Adrenal gland (tissue), 5 donors: ENCODE results near the gene CCL7.

Source experiments
- POLR2A ChIP-seq, 2 donors: fragments of 450-650 bp; IDR thresholded peaks; one replicate each; pipeline ENCODE4 v1.6.1; 2017; ENCODE audit warnings: antibody characterized with exemption in 2 of 2, mild to moderate bottlenecking in 2 of 2, moderate library complexity in 1 of 2
- TF ChIP-seq, protein P1 (sequence below), 6 experiments: fragments of 450-650 bp in 4 of 6; fragments of 200-600 bp in 2 of 6; sonication (generic) in 1 of 6; IDR thresholded peaks; 1 replicate in 5 of 6; 2 replicates in 1 of 6; pipeline versions ENCODE4 v1.5.1 to v1.8.0; 2016 to 2021; ENCODE audit warnings: antibody characterized with exemption in 6 of 6, mild to moderate bottlenecking in 2 of 6, moderate library complexity in 1 of 6
- donor health status: DM: no; HTN: no; CAD: no.

DNA sequence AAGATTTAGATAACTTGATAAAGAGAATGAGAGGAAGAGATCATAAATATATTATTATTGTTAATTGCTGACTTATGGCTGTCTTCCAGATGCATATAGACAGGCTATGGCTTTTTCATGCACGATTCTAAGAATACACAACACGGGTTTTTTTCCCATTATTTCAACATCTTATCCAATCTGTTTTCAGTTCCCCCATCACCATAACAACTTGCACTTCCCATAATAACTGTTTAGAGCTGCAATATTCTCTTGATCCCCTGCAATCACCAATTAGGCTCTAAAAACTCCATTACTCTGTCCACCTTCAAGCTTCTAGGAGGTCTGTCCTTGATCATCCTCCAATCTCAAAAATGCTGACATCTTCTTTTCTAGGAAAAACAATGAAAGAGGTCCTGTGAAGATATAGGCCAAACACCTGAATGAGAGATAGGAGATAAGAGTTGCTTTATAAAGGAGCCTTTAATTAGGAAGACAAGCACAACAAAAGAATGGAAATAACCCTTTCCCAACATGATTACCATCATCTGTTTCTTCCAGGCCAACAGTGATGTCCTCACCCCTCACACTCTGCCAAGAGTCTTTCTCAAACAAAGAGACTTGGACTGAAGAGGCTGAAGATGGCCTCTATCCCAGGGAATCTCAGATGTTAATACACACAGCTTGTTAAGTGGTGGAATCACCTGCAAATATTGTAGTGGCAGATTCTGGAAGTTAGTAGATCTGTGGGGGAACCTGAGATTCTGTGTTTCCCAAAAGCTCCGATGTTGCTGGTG is 47.1 kb upstream of the CCL7 start:
- no peak for TF ChIP-seq POLR2A (IDR thresholded peaks at IDR 0.05)
- TF ChIP-seq, protein P1, sequence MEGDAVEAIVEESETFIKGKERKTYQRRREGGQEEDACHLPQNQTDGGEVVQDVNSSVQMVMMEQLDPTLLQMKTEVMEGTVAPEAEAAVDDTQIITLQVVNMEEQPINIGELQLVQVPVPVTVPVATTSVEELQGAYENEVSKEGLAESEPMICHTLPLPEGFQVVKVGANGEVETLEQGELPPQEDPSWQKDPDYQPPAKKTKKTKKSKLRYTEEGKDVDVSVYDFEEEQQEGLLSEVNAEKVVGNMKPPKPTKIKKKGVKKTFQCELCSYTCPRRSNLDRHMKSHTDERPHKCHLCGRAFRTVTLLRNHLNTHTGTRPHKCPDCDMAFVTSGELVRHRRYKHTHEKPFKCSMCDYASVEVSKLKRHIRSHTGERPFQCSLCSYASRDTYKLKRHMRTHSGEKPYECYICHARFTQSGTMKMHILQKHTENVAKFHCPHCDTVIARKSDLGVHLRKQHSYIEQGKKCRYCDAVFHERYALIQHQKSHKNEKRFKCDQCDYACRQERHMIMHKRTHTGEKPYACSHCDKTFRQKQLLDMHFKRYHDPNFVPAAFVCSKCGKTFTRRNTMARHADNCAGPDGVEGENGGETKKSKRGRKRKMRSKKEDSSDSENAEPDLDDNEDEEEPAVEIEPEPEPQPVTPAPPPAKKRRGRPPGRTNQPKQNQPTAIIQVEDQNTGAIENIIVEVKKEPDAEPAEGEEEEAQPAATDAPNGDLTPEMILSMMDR (IDR thresholded peaks at IDR 0.05), result no peak
